ENCODE data around the gene SETD6.

Gene SETD6

GRCh38 chr16:58499092-58499511 is 16.2 kb upstream of the SETD6 start:
- Mint-ChIP-seq H3K9me3 (no peaks in the 10 kb centered on the region), H3K27me3 (peaks cover 71% of the 10 kb centered on the region), H3K27ac (no peak overlapping the region), H3K4me1 (ENCODE audit: low read depth) (peaks cover 18% of the 10 kb centered on the region), H3K4me3 (no peak overlapping the region), H3K36me3 (ENCODE audit: low read depth) (no peaks in the 10 kb centered on the region)
- intact Hi-C loops (cut with micrococcal nuclease): no loop called here

GRCh38 chr16:58499615-58500351 is 15.5 kb upstream of the SETD6 start, which contains the start of gene NDRG4:
NDRG4 (plus strand) TSS chr16:58500143; CDS start chr16:58500249, 106 bp downstream.
- intact Hi-C loops (cut with micrococcal nuclease): no loop called here
- Mint-ChIP-seq H3K27me3 (peaks cover 71% of the 10 kb centered on the region), H3K27ac (no peak within 1 kb of the TSS), H3K36me3 (ENCODE audit: low read depth) (no peaks in the 10 kb centered on the region), H3K9me3 (no peaks in the 10 kb centered on the region), H3K4me3 (no peak within 1 kb of the TSS), H3K4me1 (ENCODE audit: low read depth) (peaks cover 18% of the 10 kb centered on the region)

GRCh38 chr16:58500430-58501241 is 14.7 kb upstream of the SETD6 start:
- no peaks in the 10 kb centered on the region for H3K36me3 Mint-ChIP-seq (ENCODE audit: low read depth)
- intact Hi-C loops (cut with micrococcal nuclease): no loop called here
- peak overlapping the region; percentile 22 for H3K4me3 Mint-ChIP-seq
- peaks cover 14% of the 10 kb centered on the region for H3K4me1 Mint-ChIP-seq (ENCODE audit: low read depth)
- H3K27me3 Mint-ChIP-seq: peaks cover 67% of the 10 kb centered on the region
- H3K9me3 Mint-ChIP-seq: no peaks in the 10 kb centered on the region
- no peak overlapping the region for H3K27ac Mint-ChIP-seq

- Mint-ChIP-seq H3K4me1 (ENCODE audit: low read depth) (peaks cover 13% of the 10 kb centered on the region), H3K4me3 (peak overlapping the region; percentile 22), H3K36me3 (ENCODE audit: low read depth) (no peaks in the 10 kb centered on the region), H3K27ac (no peak overlapping the region), H3K9me3 (no peaks in the 10 kb centered on the region), H3K27me3 (peaks cover 67% of the 10 kb centered on the region)
- intact Hi-C loops (cut with micrococcal nuclease): no loop called here
These were observed 13.8 kb upstream of the SETD6 start for GRCh38 chr16:58501242-58502131.

GRCh38 chr16:58502217-58502921 is 12.9 kb upstream of the SETD6 start:
- Mint-ChIP-seq H3K9me3 (no peaks in the 10 kb centered on the region), H3K4me3 (no peak overlapping the region), H3K27me3 (peaks cover 72% of the 10 kb centered on the region), H3K27ac (no peak overlapping the region), H3K4me1 (ENCODE audit: low read depth) (peaks cover 13% of the 10 kb centered on the region), H3K36me3 (ENCODE audit: low read depth) (no peaks in the 10 kb centered on the region)
- intact Hi-C loops (cut with micrococcal nuclease): no loop called here

GRCh38 chr16:58503166-58503862 is 12.0 kb upstream of the SETD6 start:
- H3K36me3 Mint-ChIP-seq (ENCODE audit: low read depth): no peaks in the 10 kb centered on the region
- H3K4me3 Mint-ChIP-seq: no peak overlapping the region
- no peak overlapping the region for H3K27ac Mint-ChIP-seq
- H3K27me3 Mint-ChIP-seq: peaks cover 64% of the 10 kb centered on the region
- intact Hi-C loops (cut with micrococcal nuclease): no loop called here
- peaks cover 13% of the 10 kb centered on the region for H3K4me1 Mint-ChIP-seq (ENCODE audit: low read depth)
- H3K9me3 Mint-ChIP-seq: no peaks in the 10 kb centered on the region

- intact Hi-C loops (cut with micrococcal nuclease): no loop called here
- Mint-ChIP-seq H3K4me1 (ENCODE audit: low read depth) (peaks cover 13% of the 10 kb centered on the region), H3K9me3 (no peaks in the 10 kb centered on the region), H3K4me3 (no peak overlapping the region), H3K36me3 (ENCODE audit: low read depth) (no peaks in the 10 kb centered on the region), H3K27ac (no peak overlapping the region), H3K27me3 (peaks cover 56% of the 10 kb centered on the region)
These were observed 11.2 kb upstream of the SETD6 start for GRCh38 chr16:58503863-58504688.

DNA sequence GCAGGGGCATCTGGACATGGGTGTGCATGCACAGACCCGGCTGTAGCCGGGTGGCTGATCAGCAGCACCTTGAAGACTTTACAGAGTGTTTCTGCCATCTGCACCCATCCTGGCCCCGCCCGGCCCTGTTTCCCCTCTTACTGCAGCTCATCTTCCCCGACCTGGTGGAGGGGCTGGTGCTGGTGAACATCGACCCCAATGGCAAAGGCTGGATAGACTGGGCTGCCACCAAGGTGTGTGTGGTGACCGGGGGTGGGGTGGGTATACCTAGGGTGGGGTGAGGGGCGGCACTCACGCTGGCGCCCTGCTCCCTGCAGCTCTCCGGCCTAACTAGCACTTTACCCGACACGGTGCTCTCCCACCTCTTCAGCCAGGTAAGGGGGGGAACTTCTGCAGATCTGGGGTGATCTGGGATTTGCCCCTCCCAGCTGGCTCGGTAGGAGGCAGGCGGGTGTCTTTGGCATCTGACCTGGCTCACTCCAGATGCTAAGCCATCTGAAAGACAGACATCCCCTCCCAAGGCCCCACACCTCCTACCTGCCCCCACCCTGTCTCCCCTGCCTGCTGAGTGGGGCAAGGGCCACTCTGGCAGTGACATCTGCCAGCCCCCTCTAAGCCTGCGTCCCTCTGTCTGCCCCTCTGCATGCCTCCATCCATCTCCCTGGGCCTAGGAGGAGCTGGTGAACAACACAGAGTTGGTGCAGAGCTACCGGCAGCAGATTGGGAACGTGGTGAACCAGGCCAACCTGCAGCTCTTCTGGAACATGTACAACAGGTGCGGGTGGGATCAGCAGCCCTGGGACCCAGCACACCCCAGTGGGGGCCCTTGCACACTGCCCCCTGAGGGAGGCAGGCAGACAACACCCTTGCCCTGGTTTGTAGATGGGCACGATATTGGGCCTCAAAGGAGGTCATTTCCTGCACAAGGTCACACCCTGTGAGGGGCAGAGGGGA is 8.8 kb upstream of the SETD6 start:
- Mint-ChIP-seq H3K36me3 (ENCODE audit: low read depth) (no peaks in the 10 kb centered on the region), H3K9me3 (no peaks in the 10 kb centered on the region), H3K4me3 (no peak overlapping the region), H3K27me3 (peaks cover 32% of the 10 kb centered on the region), H3K27ac (no peak overlapping the region), H3K4me1 (ENCODE audit: low read depth) (peaks cover 1% of the 10 kb centered on the region)
- intact Hi-C loops (cut with micrococcal nuclease): no loop called here

GRCh38 chr16:58507195-58507962 is 7.9 kb upstream of the SETD6 start:
- H3K36me3 Mint-ChIP-seq (ENCODE audit: low read depth): no peaks in the 10 kb centered on the region
- no peak overlapping the region for H3K27ac Mint-ChIP-seq

GRCh38 chr16:58507963-58508670 is 7.2 kb upstream of the SETD6 start:
- peaks cover 16% of the 10 kb centered on the region for H3K27me3 Mint-ChIP-seq
- intact Hi-C loops (cut with micrococcal nuclease): no loop called here
- no peak overlapping the region for H3K4me3 Mint-ChIP-seq
- no peaks in the 10 kb centered on the region for H3K9me3 Mint-ChIP-seq
- H3K36me3 Mint-ChIP-seq (ENCODE audit: low read depth): no peaks in the 10 kb centered on the region
- H3K4me1 Mint-ChIP-seq (ENCODE audit: low read depth): no peaks in the 10 kb centered on the region
- H3K27ac Mint-ChIP-seq: no peak overlapping the region

More at GRCh38 chr16:58507195-58507962, 7.9 kb upstream of the SETD6 start:
- Mint-ChIP-seq H3K4me3 (no peak overlapping the region), H3K27me3 (peaks cover 23% of the 10 kb centered on the region), H3K4me1 (ENCODE audit: low read depth) (no peaks in the 10 kb centered on the region), H3K9me3 (no peaks in the 10 kb centered on the region)
- intact Hi-C loops (cut with micrococcal nuclease): no loop called here
